Upper lobe of right lung (tissue), 1 donor: ENCODE data around the gene JARID2. TPM values are rescaled to one million over a fixed set of nuclear protein-coding genes. Genes with fewer than 3 reads are reported as not detected.

Experiments used
- ATAC-seq: fragments of 200-7000 bp; cut with Tn5 transposase; one replicate; pipeline ENCODE4 v1.9.1; 2020; ENCODE audit warnings: mild to moderate bottlenecking, moderate library complexity
- DNase-seq: peaks from one replicate; pipeline ENCODE4 v3.0.0-alpha.2; 2020
- H3K27ac ChIP-seq: fragments of 200-600 bp; one replicate; pipeline ENCODE4 v1.8.0; 2022
- H3K27me3 ChIP-seq: fragments of 200-600 bp; one replicate; pipeline ENCODE4 v1.8.0; 2022; ENCODE audit warnings: mild to moderate bottlenecking
- H3K36me3 ChIP-seq: fragments of 200-600 bp; one replicate; pipeline ENCODE4 v1.8.0; 2022
- H3K4me1 ChIP-seq: fragments of 200-600 bp; one replicate; pipeline ENCODE4 v1.8.0; 2022
- H3K4me3 ChIP-seq: fragments of 200-600 bp; one replicate; pipeline ENCODE4 v1.8.0; 2022; ENCODE audit warnings: mild to moderate bottlenecking
- H3K9me3 ChIP-seq: fragments of 200-600 bp; one replicate; pipeline ENCODE4 v1.8.0; 2022
- CTCF ChIP-seq: fragments of 200-600 bp; IDR thresholded peaks from one replicate; pipeline ENCODE4 v1.8.0; 2022; ENCODE audit warnings: antibody characterized with exemption
- intact Hi-C: fragments of 100-400 bp; cut with DNase I; formaldehyde crosslinking; loops from one replicate; pipeline ENCODE4 v1.11.0; 2022
- total RNA-seq: library from RNA; stranded (reverse); fragmentation: NEBNext Ultra II Directional; extraction: Animal tissue kit (Norgen Biotek cat#: 25700); gene quantifications from one replicate; pipeline ENCODE4 v1.2.1, GENCODE V29; 2021
- donor health status: DM: no; HTN: yes; CAD: no; lungs with severe emphysema.

The JARID2 gene
- total RNA-seq, 1 donor from 2014 or later, result 15.1 TPM

GRCh38 chr6:15435468-15435867, 189.6 kb downstream of the JARID2 start:
- TF ChIP-seq CTCF, result no peak
- Histone ChIP-seq H3K4me3 (no peak overlapping the region), H3K36me3 (no peaks in the 10 kb centered on the region), H3K4me1 (peaks cover 61% of the 10 kb centered on the region), H3K27me3 (no peaks in the 10 kb centered on the region), H3K27ac (no peak overlapping the region), H3K9me3 (peaks cover 4% of the 10 kb centered on the region)
- DNase-seq, result no peak
- no peak for ATAC-seq
- intact Hi-C loops, result no loop called here

- H3K27me3 ChIP-seq, result no peaks in the 10 kb centered on the region
- peaks cover 61% of the 10 kb centered on the region for H3K4me1 ChIP-seq
- DNase-seq (no peak), ATAC-seq (no peak)
- intact Hi-C loops, result no loop called here
- no peak for TF ChIP-seq CTCF
- no peaks in the 10 kb centered on the region for H3K36me3 ChIP-seq
- H3K9me3 ChIP-seq, result peaks cover 4% of the 10 kb centered on the region
- H3K27ac ChIP-seq, result no peak overlapping the region
- no peak overlapping the region for H3K4me3 ChIP-seq
Observed at GRCh38 chr6:15436451-15436850, 190.6 kb downstream of the JARID2 start.

GRCh38 chr6:15437090-15437635, 191.3 kb downstream of the JARID2 start:
- intact Hi-C loops, result no loop called here
- no peaks in the 10 kb centered on the region for H3K36me3 ChIP-seq
- H3K4me1 ChIP-seq, result peaks cover 61% of the 10 kb centered on the region
- ATAC-seq (no peak), DNase-seq (no peak)
- no peak for TF ChIP-seq CTCF
- no peak overlapping the region for H3K27ac ChIP-seq
- H3K27me3 ChIP-seq, result no peaks in the 10 kb centered on the region
- H3K9me3 ChIP-seq, result peaks cover 4% of the 10 kb centered on the region
- H3K4me3 ChIP-seq, result no peak overlapping the region

GRCh38 chr6:15439410-15440025, 193.6 kb downstream of the JARID2 start:
- no peak for TF ChIP-seq CTCF
- no peaks in the 10 kb centered on the region for H3K27me3 ChIP-seq
- H3K4me3 ChIP-seq, result no peak overlapping the region
- ATAC-seq, result no peak
- peaks cover 4% of the 10 kb centered on the region for H3K9me3 ChIP-seq
- H3K4me1 ChIP-seq, result peaks cover 70% of the 10 kb centered on the region
- no peaks in the 10 kb centered on the region for H3K36me3 ChIP-seq
- DNase-seq, result no peak
- no peak overlapping the region for H3K27ac ChIP-seq
- intact Hi-C loops, result no loop called here

GRCh38 chr6:15440040-15440439, 194.2 kb downstream of the JARID2 start:
- ATAC-seq, result no peak
- intact Hi-C loops, result no loop called here
- Histone ChIP-seq H3K9me3 (peaks cover 2% of the 10 kb centered on the region), H3K27ac (no peak overlapping the region), H3K27me3 (no peaks in the 10 kb centered on the region), H3K36me3 (no peaks in the 10 kb centered on the region), H3K4me1 (peaks cover 75% of the 10 kb centered on the region), H3K4me3 (no peak overlapping the region)
- DNase-seq, result no peak
- TF ChIP-seq CTCF, result no peak
